Measurements from ENCODE around the gene ARMC10.

- TF ChIP-seq CTCF (conservative IDR thresholded peaks at IDR 0.05; ENCODE audit: low read depth, low read length) (no peak), EZH2phosphoT487 (IDR thresholded peaks at IDR 0.05; ENCODE audit: borderline replicate concordance, low read length) (no peak), EZH2 (IDR thresholded peaks at IDR 0.05; ENCODE audit: low read length, unreplicated experiment) (no peak)
Measured at GRCh38 chr7:103127006-103127405, 52.1 kb downstream of the ARMC10 start.
